ENCODE results near the gene XXYLT1. TPM values are rescaled to one million over a fixed set of nuclear protein-coding genes. Genes with fewer than 3 reads are reported as not detected.

Gene XXYLT1
- total RNA-seq, 2 experiments from 2014 or later = 3.1 to 3.7 TPM

DNA sequence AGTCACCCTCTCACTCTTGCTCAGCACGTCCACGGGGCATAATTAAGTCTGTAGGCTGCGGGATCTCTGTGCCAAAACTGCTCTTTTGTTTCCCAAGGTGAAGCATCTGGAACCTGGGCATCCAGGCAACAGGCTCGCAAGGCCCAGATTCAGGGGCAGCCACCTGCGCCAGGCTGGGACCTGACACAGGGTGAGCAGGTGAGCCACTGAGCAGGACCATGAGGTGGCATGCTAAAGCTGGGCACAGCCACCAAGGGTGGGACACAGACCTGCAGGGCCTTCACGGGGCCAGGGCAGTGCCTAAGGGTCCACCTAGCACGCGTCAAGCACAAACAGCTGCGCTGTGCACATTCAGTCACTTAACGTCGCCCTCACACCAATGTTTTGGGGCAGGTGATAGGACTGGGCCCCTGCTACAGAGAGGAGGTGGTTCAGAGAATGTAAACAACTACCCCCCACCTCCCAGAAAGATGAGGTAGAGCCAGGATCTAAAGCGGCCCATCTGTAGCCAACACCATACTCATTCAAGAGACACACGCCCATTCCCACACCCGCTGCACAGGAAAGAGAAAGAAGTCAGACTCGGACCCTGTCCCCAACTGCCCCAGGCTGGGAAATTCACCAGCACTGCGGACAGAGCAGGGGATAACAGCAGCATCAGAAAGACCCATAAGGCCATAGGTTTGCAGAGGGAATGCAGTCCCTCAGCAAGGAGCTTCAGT is 16.3 kb downstream of the XXYLT1 start:
- H3K27me3 ChIP-seq (ENCODE audit: control insufficient read depth in 1 of 2, insufficient read depth in 2 of 2, low read length in 2 of 2) = no peaks in the 10 kb centered on the region
- Mint-ChIP-seq H3K4me1 (ENCODE audit: low read depth) (peaks cover 20% of the 10 kb centered on the region), H3K27ac (no peak overlapping the region), H3K4me3 (no peak overlapping the region), H3K9me3 (no peaks in the 10 kb centered on the region), H3K27me3 (no peaks in the 10 kb centered on the region), H3K36me3 (ENCODE audit: low read depth) (no peaks in the 10 kb centered on the region)
- DNase-seq = no peak
- no peaks in the 10 kb centered on the region for H3K36me3 ChIP-seq (ENCODE audit: insufficient read depth, low read length)
- intact Hi-C loops (cut with DNase I, micrococcal nuclease) = loop anchor here (5.0 to 10.0 kb wide), 2 partner anchors 110 to 252 kb away; no protein-coding TSS in a partner anchor
- ChIA-PET POLR2A (interaction anchor here (0.6 kb wide), 1 partner anchor 757 kb away, joined by 3 read pairs; no protein-coding TSS in a partner anchor), CTCF (interaction anchor here (1.3 kb wide), 1 partner anchor 567 kb away, joined by 4 read pairs; no protein-coding TSS in a partner anchor)
- no peak for ATAC-seq (ENCODE audit: poor library complexity)
- H3K27ac ChIP-seq (ENCODE audit: low read depth in 1 of 2, low read length in 2 of 2) = no peak overlapping the region
- H3K9me3 ChIP-seq (ENCODE audit: control insufficient read depth in 1 of 2, insufficient read depth in 1 of 2, low read length in 2 of 2) = no peaks in the 10 kb centered on the region
- TF ChIP-seq CTCF (IDR thresholded peaks at IDR 0.05) = no peak
- peaks cover 31% of the 10 kb centered on the region for H3K4me1 ChIP-seq (ENCODE audit: insufficient read depth, low read length)
- H3K4me3 ChIP-seq (ENCODE audit: low read length) = no peak overlapping the region

- DNase-seq (no peak), ATAC-seq (ENCODE audit: poor library complexity) (no peak)
- no peak overlapping the region for H3K4me3 ChIP-seq (ENCODE audit: low read length)
- Mint-ChIP-seq H3K27me3 (no peaks in the 10 kb centered on the region), H3K4me1 (ENCODE audit: low read depth) (peaks cover 17% of the 10 kb centered on the region), H3K36me3 (ENCODE audit: low read depth) (no peaks in the 10 kb centered on the region), H3K27ac (no peak overlapping the region), H3K9me3 (no peaks in the 10 kb centered on the region), H3K4me3 (no peak overlapping the region)
- no peaks in the 10 kb centered on the region for H3K9me3 ChIP-seq (ENCODE audit: control insufficient read depth in 1 of 2, insufficient read depth in 1 of 2, low read length in 2 of 2)
- peaks cover 24% of the 10 kb centered on the region for H3K4me1 ChIP-seq (ENCODE audit: insufficient read depth, low read length)
- CTCF ChIA-PET = no interaction called here
- intact Hi-C loops (cut with DNase I, micrococcal nuclease) = loop anchor here in 1 of 2 experiments (10.0 kb wide), 1 partner anchor 109 kb away; no protein-coding TSS in a partner anchor
- H3K27me3 ChIP-seq (ENCODE audit: control insufficient read depth in 1 of 2, insufficient read depth in 2 of 2, low read length in 2 of 2) = no peaks in the 10 kb centered on the region
- H3K36me3 ChIP-seq (ENCODE audit: insufficient read depth, low read length) = no peaks in the 10 kb centered on the region
- no peak for TF ChIP-seq CTCF (IDR thresholded peaks at IDR 0.05)
- H3K27ac ChIP-seq (ENCODE audit: low read depth in 1 of 2, low read length in 2 of 2) = no peak overlapping the region
- POLR2A ChIA-PET = interaction anchor here (0.6 kb wide), 1 partner anchor 756 kb away, joined by 3 read pairs; no protein-coding TSS in a partner anchor
Observed at GRCh38 chr3:195253923-195254432, 17.0 kb downstream of the XXYLT1 start.

- H3K9me3 Mint-ChIP-seq = no peaks in the 10 kb centered on the region
- ChIA-PET POLR2A (no interaction called here), CTCF (no interaction called here)
- no peak for TF ChIP-seq CTCF (IDR thresholded peaks at IDR 0.05)
- intact Hi-C loops (cut with DNase I, micrococcal nuclease) = loop anchor here in 1 of 2 experiments (10.0 kb wide), 1 partner anchor 107 kb away; no protein-coding TSS in a partner anchor
- no peaks in the 10 kb centered on the region for H3K36me3 ChIP-seq (ENCODE audit: insufficient read depth, low read length)
- H3K4me1 ChIP-seq (ENCODE audit: insufficient read depth, low read length) = peaks cover 17% of the 10 kb centered on the region
- no peak overlapping the region for H3K4me3 ChIP-seq (ENCODE audit: low read length)
- no peaks in the 10 kb centered on the region for H3K9me3 ChIP-seq (ENCODE audit: control insufficient read depth in 1 of 2, insufficient read depth in 1 of 2, low read length in 2 of 2)
- H3K27me3 Mint-ChIP-seq = no peaks in the 10 kb centered on the region
- ATAC-seq (ENCODE audit: poor library complexity) (no peak), DNase-seq (no peak)
- no peaks in the 10 kb centered on the region for H3K27me3 ChIP-seq (ENCODE audit: control insufficient read depth in 1 of 2, insufficient read depth in 2 of 2, low read length in 2 of 2)
- no peak overlapping the region for H3K4me3 Mint-ChIP-seq
- H3K27ac Mint-ChIP-seq = no peak overlapping the region
- H3K36me3 Mint-ChIP-seq (ENCODE audit: low read depth) = no peaks in the 10 kb centered on the region
- peaks cover 7% of the 10 kb centered on the region for H3K4me1 Mint-ChIP-seq (ENCODE audit: low read depth)
- no peak overlapping the region for H3K27ac ChIP-seq (ENCODE audit: low read depth in 1 of 2, low read length in 2 of 2)
Observed at GRCh38 chr3:195251336-195252065, 19.5 kb downstream of the XXYLT1 start.
